Measurements from ENCODE around the gene MYL3.

MYL3 gene

DNA sequence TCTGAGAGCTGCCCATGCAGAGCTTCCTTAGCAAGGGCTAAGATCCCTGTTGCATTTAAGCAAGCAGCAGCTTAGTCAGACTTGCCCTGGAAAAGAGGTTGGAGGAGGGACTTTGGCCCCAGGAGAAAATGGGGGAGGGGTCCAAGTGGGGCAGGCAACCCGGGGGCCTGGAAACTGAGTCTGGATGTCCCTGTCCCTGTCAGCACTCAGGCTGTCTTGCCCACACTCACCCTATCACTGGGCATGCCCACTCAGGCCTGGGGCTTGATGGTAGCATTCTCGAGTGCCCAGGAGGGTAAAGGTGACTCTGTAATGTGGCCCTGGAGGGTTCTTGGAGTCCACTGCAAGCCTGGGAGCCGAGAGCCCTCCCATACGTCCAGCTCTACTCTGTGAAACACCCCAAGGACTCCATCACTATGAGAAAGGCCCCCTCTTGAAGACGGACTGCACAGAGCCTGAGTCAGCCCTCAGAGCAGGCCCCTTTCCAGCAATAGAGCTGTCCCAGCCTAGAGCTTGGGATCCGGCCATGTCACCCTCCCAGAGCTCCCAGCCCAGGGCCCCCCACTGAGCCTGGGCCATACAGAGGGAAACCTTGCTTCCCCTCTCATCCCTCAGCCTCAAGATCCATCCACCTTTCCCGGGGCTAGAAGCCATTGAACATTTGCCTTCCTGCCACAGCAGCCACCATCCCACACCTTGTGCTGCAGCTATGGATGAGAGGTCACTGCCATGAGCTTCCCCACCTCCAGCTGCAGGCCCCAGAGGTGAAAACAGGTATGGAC is 13.4 kb downstream of the MYL3 start:
- no peak for DNase-seq (ENCODE audit: low read depth in 2 of 2)

- no peak for DNase-seq (ENCODE audit: low read depth in 2 of 2)
These were observed 14.1 kb downstream of the MYL3 start for GRCh38 chr3:46849045-46849631.

DNA sequence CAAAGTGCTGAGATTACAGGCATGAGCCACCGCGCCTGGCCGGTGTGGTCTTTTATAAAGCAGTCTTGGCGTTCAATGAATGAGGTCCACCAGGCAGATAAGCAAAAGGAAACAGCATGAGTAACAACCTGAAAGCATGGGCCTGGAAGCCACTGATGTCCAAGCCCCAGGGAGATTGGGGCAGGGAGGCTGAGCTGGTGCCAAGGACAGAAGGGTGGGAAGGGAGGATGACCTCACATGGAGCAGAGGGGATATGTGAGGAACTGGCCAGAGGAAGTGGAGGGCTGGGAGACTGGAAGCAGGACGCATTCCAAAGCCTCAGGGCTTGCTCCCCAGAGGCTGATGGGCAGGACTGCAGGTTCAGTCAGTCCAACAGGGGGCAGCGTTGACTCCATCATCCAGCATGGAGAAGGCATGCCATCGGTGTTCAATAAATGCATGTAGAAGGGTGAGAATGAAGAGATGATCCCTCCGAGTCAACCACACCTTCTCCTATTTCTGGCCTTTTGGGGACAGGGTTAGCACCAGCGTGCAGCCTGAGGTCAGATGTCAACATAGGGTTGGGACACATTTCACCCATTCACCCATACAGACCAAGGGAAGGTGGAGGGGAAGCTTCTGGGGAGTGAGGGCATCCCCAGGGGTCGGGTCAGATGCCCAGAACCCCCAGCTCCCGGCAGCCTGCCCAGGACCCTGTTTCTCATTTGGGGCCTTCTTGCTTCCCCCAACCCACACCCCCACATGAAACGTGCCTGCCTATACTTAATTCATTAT is 14.8 kb downstream of the MYL3 start:
- DNase-seq (ENCODE audit: low read depth in 2 of 2), result peak in 1 of 2 donors; percentile 34

GRCh38 chr3:46847744-46848143 is 15.5 kb downstream of the MYL3 start:
- no peak for DNase-seq (ENCODE audit: low read depth in 2 of 2)

GRCh38 chr3:46846624-46847542 is 16.4 kb downstream of the MYL3 start:
- DNase-seq (ENCODE audit: low read depth in 2 of 2), result no peak

DNA sequence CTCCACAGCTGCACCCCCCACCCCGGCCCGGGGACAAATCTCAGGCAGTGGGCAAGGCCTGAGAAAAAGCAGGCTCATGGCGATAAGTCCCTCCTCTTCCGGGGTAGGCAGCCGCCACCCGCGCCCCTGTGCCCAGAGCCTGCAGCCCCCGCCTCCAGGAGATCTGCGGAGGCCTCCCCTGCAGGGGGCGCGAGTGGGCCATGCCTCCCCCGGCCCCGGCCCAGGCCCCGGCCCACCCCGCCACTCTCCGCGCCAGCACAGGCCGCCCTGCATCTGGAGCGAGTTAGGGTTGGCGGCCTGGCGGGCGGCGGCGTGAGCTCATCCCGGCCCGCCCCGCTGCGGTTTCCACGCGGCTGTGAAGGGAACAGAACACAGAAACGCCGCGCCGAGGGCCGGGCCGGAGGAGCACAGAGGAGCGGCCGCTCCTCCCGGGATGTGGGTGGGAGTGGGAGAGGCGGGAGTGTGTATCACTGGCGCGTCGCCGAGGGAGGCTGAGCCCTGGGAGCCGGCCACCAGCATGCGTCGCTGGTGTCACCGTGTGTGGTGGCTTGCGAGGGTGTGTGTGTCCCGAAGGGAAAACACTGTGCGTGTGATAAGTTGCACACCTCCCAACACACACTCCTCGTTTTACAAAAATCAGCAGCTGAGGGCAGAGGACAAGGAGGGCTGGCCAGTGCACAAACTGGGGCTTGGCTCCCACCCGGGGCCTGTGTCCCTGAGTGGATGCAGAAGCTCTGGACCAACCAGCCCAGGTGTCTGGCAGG is 17.2 kb downstream of the MYL3 start:
- DNase-seq (ENCODE audit: low read depth in 2 of 2), result peak; percentile 52 to 61

DNA sequence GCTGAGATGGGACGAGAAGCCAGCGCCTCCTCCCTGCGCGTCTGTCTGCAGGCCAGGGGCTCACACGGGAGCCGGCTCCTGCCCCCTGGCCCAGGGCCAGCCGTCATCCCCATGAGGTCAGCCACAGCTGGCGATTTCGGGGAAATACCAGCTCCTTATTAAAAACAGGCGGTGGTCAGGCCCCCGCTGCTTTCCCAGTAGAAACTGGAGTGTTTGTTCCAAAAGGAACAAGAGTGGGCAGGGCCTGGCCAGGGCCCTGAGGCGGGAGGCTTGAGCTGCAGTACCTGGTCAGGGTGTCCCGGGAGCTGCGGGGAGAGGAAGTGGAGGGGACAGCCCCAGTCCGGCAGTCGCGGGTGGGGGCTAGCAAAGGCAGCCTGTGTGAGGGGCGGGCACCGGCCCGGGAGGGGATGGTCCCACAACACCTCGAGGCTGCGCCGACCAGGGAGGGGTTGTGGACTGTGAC is 17.8 kb downstream of the MYL3 start:
- DNase-seq (ENCODE audit: low read depth in 2 of 2), result no peak

DNA sequence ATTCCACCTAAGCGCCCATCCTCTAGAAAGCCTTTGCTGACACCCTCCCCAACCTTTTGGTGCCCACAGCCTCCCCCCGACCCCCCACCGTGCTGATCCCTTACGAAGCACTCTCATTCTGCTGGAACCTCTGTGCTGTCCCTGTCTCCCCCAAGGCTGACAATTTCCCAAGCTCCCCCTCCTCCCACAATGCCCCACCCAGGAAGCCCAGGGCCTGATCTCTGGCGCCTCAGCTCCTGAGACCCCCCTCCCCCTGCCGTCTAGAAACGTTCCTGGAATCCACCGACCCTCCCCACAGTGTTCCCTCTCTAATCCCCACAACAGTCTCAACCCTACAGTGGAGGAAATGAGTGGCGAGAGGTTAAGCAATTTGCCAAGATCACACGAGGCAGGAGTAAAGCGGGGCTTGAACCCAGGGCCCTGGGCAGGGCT is 18.3 kb downstream of the MYL3 start:
- DNase-seq (ENCODE audit: low read depth in 2 of 2), result no peak

GRCh38 chr3:46844397-46844796 is 18.8 kb downstream of the MYL3 start:
- DNase-seq (ENCODE audit: low read depth in 2 of 2), result no peak

DNA sequence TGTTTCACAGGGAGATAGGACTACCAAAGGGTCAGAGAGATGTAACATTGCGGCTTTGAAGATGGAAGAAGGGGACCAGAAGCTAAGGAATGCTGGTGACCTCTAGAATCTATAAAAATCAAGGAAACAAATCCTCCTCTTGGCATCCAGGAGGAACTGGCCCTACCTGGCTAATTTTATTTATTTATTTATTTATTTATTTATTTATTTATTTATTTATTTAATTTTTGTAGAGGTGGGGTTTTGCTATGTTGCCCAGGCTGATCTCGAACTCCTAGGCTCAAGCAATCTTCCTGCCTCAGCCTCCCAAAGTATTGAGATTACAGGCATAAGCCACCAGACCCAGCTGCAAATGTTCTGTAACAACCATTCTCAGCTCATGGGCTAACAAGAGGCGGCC is 19.7 kb downstream of the MYL3 start:
- no peak for DNase-seq (ENCODE audit: low read depth in 2 of 2)

DNA sequence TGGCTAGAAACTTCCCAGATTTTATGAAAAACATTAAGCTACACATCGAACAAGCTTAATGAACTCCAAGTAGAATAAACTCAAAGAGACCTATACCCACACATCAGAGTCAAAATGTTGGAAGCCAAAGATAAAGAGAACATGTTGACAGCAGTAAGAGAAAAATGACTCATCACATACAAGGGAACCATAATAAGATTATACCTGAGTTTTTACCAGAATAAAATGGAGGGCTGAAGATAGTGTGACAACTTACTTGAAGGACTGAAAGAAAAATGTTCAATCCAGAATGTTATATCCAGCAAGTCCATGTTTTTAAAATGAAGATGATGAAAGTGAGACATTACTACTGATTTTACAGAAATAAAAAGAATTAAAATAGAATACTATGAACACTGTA is 22.8 kb downstream of the MYL3 start:
- no peak for DNase-seq (ENCODE audit: low read depth in 2 of 2)

DNA sequence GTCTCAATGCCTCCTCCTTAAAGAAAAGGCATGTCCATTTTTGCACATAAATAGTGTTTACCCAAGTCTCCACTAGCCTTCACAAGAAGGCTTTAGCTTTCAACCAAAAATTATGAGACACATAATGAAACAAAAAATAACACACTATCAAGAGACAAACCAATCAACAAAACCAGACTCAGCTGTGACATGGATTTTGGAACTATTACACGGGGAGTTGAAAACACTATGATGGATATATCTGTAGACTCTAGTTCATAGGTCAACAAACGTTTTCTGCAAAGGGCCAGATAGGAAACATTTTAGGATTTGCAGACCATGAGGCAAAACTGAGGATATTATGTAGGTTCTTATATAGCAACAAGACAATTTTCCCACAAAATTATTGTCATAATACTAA is 24.9 kb downstream of the MYL3 start:
- DNase-seq (ENCODE audit: low read depth in 2 of 2), result no peak

- DNase-seq (ENCODE audit: low read depth in 2 of 2), result no peak
These were observed 27.8 kb downstream of the MYL3 start for GRCh38 chr3:46835491-46835890.

- no peak for DNase-seq (ENCODE audit: low read depth in 2 of 2)
These were observed 28.2 kb downstream of the MYL3 start for GRCh38 chr3:46835054-46835453.

GRCh38 chr3:46833346-46834300 is 29.6 kb downstream of the MYL3 start:
- no peak for DNase-seq (ENCODE audit: low read depth in 2 of 2)

DNA sequence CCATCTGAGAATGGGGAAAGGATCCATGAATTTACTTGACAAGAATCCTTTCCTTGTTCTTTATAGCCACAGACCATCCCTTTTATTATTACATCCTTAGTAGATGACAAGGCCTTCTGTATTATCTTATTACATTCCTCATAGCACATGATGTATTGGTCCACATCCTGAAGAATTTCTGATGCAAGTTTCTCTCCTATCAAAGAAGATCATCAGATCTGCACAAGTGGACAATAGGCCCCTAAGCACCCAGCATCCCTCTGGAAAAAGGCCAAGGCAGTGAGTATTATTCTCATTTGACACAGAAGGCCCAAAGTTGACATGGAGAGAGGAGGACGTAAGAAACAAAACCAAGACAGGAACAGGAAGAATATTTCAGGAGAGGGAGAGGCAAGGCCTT is 31.4 kb downstream of the MYL3 start:
- DNase-seq (ENCODE audit: low read depth in 2 of 2), result no peak

DNA sequence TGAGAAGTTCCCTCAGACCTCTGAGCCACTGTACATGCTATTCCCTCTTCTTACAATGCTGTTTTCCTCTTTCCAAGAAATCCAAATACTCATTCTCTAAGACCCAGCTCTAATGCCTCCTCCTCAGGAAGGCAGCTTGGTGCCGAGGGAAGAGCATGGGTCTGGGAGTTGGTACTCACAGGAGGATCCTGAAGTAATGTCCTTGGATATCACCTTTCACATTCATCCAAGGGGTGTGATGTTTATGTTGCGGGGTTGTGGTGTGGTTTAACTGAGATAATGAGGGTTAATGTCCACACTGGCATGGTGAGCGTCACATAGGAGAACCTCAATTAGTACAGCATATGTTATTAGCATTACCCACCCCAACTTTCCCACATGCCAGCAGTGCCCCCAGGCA is 31.9 kb downstream of the MYL3 start:
- DNase-seq (ENCODE audit: low read depth in 2 of 2), result no peak

GRCh38 chr3:46830801-46831200 is 32.4 kb downstream of the MYL3 start:
- no peak for DNase-seq (ENCODE audit: low read depth in 2 of 2)

GRCh38 chr3:46829699-46830208 is 33.5 kb downstream of the MYL3 start:
- peak; percentile 36 to 42 for DNase-seq (ENCODE audit: low read depth in 2 of 2)
